Neural progenitor cell (in vitro differentiated cells): ENCODE data around the gene KRT77.

Experiments used
- EZH2 ChIP-seq: fragments of 200-600 bp; sonication (generic); IDR thresholded peaks from 2 replicates; pipeline ENCODE4 v1.6.1; 2017; ENCODE audit warnings: antibody characterized with exemption, mild to moderate bottlenecking, moderate library complexity
- EZH2phosphoT487 ChIP-seq: fragments of 200-600 bp; sonication (generic); IDR thresholded peaks from 2 replicates; pipeline ENCODE4 v1.6.1; 2017; ENCODE audit warnings: antibody characterized with exemption
- TF ChIP-seq, protein P1 (sequence below): fragments of 200-600 bp; sonication (generic); IDR thresholded peaks from 2 replicates; pipeline ENCODE4 v1.5.1; 2017; ENCODE audit warnings: antibody characterized with exemption, mild to moderate bottlenecking

DNA sequence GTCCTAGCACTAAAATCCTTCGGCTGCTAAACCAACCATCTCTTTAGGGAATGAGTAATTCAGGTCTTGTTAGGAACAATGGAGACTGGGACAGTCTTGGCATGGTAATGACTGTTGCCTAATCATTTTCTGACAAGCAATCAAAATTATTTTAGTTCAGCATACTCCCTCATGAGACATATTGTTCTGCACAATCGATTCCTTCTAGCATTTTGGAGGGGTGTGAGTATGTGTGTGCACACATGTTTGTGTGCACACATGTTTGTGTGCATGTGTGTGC, 21.0 kb downstream of the KRT77 start:
- TF ChIP-seq, protein P1, sequence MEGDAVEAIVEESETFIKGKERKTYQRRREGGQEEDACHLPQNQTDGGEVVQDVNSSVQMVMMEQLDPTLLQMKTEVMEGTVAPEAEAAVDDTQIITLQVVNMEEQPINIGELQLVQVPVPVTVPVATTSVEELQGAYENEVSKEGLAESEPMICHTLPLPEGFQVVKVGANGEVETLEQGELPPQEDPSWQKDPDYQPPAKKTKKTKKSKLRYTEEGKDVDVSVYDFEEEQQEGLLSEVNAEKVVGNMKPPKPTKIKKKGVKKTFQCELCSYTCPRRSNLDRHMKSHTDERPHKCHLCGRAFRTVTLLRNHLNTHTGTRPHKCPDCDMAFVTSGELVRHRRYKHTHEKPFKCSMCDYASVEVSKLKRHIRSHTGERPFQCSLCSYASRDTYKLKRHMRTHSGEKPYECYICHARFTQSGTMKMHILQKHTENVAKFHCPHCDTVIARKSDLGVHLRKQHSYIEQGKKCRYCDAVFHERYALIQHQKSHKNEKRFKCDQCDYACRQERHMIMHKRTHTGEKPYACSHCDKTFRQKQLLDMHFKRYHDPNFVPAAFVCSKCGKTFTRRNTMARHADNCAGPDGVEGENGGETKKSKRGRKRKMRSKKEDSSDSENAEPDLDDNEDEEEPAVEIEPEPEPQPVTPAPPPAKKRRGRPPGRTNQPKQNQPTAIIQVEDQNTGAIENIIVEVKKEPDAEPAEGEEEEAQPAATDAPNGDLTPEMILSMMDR: no peak
- TF ChIP-seq EZH2: no peak
- no peak for TF ChIP-seq EZH2phosphoT487
